PC-9 (cell line): ENCODE results near the gene VOPP1. TPM values are rescaled to one million over a fixed set of nuclear protein-coding genes. Genes with fewer than 3 reads are reported as not detected.

Experiments
- BruUV-seq: library from RNA; stranded (reverse); fragments of 400-500 nt; replicated peaks from 2 replicates; lab custom pipeline; 2021; lab: Mats Ljungman, UMichigan
- CTCF ChIA-PET: fragments of 300-600 bp; sonication (Branson Sonifier 250); formaldehyde crosslinking; loops from one replicate; lab custom pipeline; 2022; ENCODE audit warnings: antibody characterized with exemption; lab: Charles Lee
- POLR2A ChIA-PET: fragments of 300-600 bp; sonication (Branson Sonifier 250); formaldehyde crosslinking; loops from one replicate; lab custom pipeline; 2022; ENCODE audit warnings: antibody characterized with exemption; ENCODE audit not compliant: unreplicated experiment; lab: Charles Lee
- DNase-seq, 2 experiments: peaks; one replicate each; pipeline versions ENCODE4 v3.0.0 to v3.0.0-alpha.2; 2015 to 2022; ENCODE audit warnings: mixed read lengths in 1 of 2
- H2AFZ ChIP-seq: fragments of 200-600 bp; sonication (generic); 2 replicates; pipeline ENCODE4 v1.8.1; 2017; ENCODE audit warnings: antibody characterized with exemption
- H3F3A ChIP-seq: fragments of 200-600 bp; sonication (generic); 2 replicates; pipeline ENCODE4 v1.8.1; 2017; ENCODE audit warnings: antibody characterized with exemption, mild to moderate bottlenecking, low read depth; ENCODE audit not compliant: insufficient read depth
- H3K27ac ChIP-seq: fragments of 200-600 bp; sonication (generic); 2 replicates; pipeline ENCODE4 v1.6.1; 2016; ENCODE audit warnings: mixed run types
- H3K27me3 ChIP-seq: fragments of 200-600 bp; sonication (generic); 2 replicates; pipeline ENCODE4 v1.6.1; 2016; ENCODE audit warnings: low read depth, mixed run types; ENCODE audit not compliant: insufficient read depth
- H3K36me3 ChIP-seq: fragments of 200-600 bp; sonication (generic); 2 replicates; pipeline ENCODE4 v1.6.1; 2016; ENCODE audit warnings: low read depth, mixed run types
- H3K4me1 ChIP-seq: fragments of 200-600 bp; sonication (generic); replicated peaks from 2 replicates; pipeline ENCODE4 v1.6.1; 2016; ENCODE audit warnings: mixed run types; ENCODE audit not compliant: insufficient read depth
- H3K4me2 ChIP-seq: fragments of 200-600 bp; sonication (generic); 2 replicates; pipeline ENCODE4 v1.6.1; 2017; ENCODE audit warnings: mixed run types
- H3K4me3 ChIP-seq: fragments of 200-600 bp; sonication (generic); 2 replicates; pipeline ENCODE4 v1.6.1; 2016; ENCODE audit warnings: mixed run types
- H3K79me2 ChIP-seq: fragments of 200-600 bp; sonication (generic); 2 replicates; pipeline ENCODE4 v1.6.1; 2017; ENCODE audit warnings: low read depth, mixed run types
- H3K9me2 ChIP-seq: fragments of 200-600 bp; sonication (generic); 2 replicates; pipeline ENCODE4 v1.8.1; 2017; ENCODE audit warnings: mild to moderate bottlenecking; ENCODE audit not compliant: insufficient read depth
- H3K9me3 ChIP-seq: fragments of 200-600 bp; sonication (generic); 2 replicates; pipeline ENCODE4 v1.8.1; 2016; ENCODE audit warnings: low read depth; ENCODE audit not compliant: insufficient read depth
- H4K20me1 ChIP-seq: fragments of 200-600 bp; sonication (generic); 2 replicates; pipeline ENCODE4 v1.8.1; 2017; ENCODE audit not compliant: insufficient read depth
- EZH2 ChIP-seq: fragments of 200-600 bp; sonication (generic); IDR thresholded peaks from 2 replicates; pipeline ENCODE4 v1.8.0; 2017; ENCODE audit warnings: antibody characterized with exemption, low read depth
- intact Hi-C: fragments of 100-400 bp; cut with micrococcal nuclease; formaldehyde crosslinking; loops from one replicate; pipeline ENCODE4 v1.10.0; 2022; ENCODE audit not compliant: unreplicated experiment
- total RNA-seq: library from RNA; stranded (reverse); gene quantifications from 2 replicates; pipeline ENCODE4 v1.2.3, GENCODE V29; 2021
- TF ChIP-seq, protein P1 (sequence below): fragments of 200-600 bp; sonication (generic); conservative IDR thresholded peaks from 2 replicates; pipeline ENCODE4 v1.6.1; 2017; ENCODE audit warnings: mixed run types, antibody characterized with exemption, mild to moderate bottlenecking, moderate library complexity

VOPP1 gene
- total RNA-seq, 1 experiment from 2014 or later = 207 TPM

DNA sequence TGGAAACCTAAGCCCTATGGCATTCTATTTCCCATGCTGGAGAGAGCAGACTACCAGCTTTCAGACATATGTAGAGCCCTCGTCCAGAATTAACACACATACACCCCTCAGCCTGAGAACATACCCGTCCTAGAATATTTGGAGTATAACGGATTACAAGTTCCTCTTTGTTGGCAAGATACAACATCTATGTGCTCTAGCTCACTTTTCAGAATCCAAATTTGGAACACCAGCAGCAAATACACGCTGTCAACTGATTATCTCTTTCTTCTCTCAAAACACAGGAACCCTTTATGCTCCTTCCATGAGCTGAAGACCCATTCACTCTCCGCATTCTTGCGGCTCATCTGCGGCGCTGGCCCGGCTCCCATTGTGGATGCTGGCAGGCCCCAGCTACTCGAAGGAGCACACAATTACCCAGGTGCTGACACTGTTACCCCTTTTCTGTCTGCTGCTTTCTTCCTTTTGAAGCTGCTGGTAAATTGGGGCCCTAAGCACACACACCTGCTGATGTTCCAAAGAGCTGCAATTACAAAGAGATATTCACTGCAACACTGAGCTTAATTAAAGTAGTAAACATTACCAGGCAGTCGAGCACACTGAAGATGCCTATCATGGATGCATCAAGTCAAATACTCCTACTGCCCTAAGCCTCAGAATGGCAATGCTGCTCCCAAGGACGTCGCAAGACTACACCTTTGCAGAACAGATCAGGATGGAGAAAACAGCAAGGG is 70.0 kb downstream of the VOPP1 start:
- H2AFZ ChIP-seq = no peak overlapping the region
- peaks cover 20% of the 10 kb centered on the region; the same call in 1 of the 2 replicates for H3F3A ChIP-seq
- H3K36me3 ChIP-seq = peaks cover under 1% of the 10 kb centered on the region; the same call in 1 of the 2 replicates
- ChIA-PET POLR2A (interaction anchor here (0.9 kb wide), 1 partner anchor 99 kb away, joined by 4 read pairs; no protein-coding TSS in a partner anchor), CTCF (no interaction called here)
- TF ChIP-seq, protein P1, sequence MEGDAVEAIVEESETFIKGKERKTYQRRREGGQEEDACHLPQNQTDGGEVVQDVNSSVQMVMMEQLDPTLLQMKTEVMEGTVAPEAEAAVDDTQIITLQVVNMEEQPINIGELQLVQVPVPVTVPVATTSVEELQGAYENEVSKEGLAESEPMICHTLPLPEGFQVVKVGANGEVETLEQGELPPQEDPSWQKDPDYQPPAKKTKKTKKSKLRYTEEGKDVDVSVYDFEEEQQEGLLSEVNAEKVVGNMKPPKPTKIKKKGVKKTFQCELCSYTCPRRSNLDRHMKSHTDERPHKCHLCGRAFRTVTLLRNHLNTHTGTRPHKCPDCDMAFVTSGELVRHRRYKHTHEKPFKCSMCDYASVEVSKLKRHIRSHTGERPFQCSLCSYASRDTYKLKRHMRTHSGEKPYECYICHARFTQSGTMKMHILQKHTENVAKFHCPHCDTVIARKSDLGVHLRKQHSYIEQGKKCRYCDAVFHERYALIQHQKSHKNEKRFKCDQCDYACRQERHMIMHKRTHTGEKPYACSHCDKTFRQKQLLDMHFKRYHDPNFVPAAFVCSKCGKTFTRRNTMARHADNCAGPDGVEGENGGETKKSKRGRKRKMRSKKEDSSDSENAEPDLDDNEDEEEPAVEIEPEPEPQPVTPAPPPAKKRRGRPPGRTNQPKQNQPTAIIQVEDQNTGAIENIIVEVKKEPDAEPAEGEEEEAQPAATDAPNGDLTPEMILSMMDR = no peak
- no peak for TF ChIP-seq EZH2
- peaks cover 36% of the 10 kb centered on the region; the same call in 1 of the 2 replicates for H4K20me1 ChIP-seq
- H3K27ac ChIP-seq = no peak overlapping the region
- H3K79me2 ChIP-seq = peaks cover 73% of the 10 kb centered on the region
- no peaks in the 10 kb centered on the region for H3K27me3 ChIP-seq
- no TSS peak for BruUV-seq
- H3K4me3 ChIP-seq = no peak overlapping the region
- H3K4me2 ChIP-seq = no peak overlapping the region
- H3K9me2 ChIP-seq = no peaks in the 10 kb centered on the region
- no peaks in the 10 kb centered on the region for H3K9me3 ChIP-seq
- peaks cover 29% of the 10 kb centered on the region for H3K4me1 ChIP-seq
- DNase-seq = no peak
- intact Hi-C loops = loop anchor here (5.0 kb wide), 1 partner anchor 65 kb away; no protein-coding TSS in a partner anchor

- no peak overlapping the region for H3K27ac ChIP-seq
Measured at GRCh38 chr7:55501611-55502010, 70.7 kb downstream of the VOPP1 start.

GRCh38 chr7:55500117-55500756 is 72.1 kb downstream of the VOPP1 start:
- ChIA-PET POLR2A (no interaction called here), CTCF (no interaction called here)
- intact Hi-C loops = loop anchor here (5.0 kb wide), 1 partner anchor 63 kb away; no protein-coding TSS in a partner anchor
- Histone ChIP-seq H3K27me3 (no peaks in the 10 kb centered on the region), H3F3A (peaks cover 15% of the 10 kb centered on the region; the same call in 1 of the 2 replicates), H3K4me3 (no peak overlapping the region), H3K4me1 (peaks cover 12% of the 10 kb centered on the region), H2AFZ (no peak overlapping the region), H3K9me3 (no peaks in the 10 kb centered on the region), H3K79me2 (peaks cover 58% of the 10 kb centered on the region), H3K4me2 (no peak overlapping the region), H4K20me1 (peaks cover 36% of the 10 kb centered on the region; the same call in 1 of the 2 replicates), H3K27ac (no peak overlapping the region), H3K9me2 (no peaks in the 10 kb centered on the region), H3K36me3 (peaks cover 11% of the 10 kb centered on the region; the same call in 1 of the 2 replicates)
- TF ChIP-seq EZH2 = no peak
- TF ChIP-seq, protein P1 = no peak
- BruUV-seq = no TSS peak
- DNase-seq = no peak

More at GRCh38 chr7:55501611-55502010, 70.7 kb downstream of the VOPP1 start:
- DNase-seq = no peak
- Histone ChIP-seq H3K9me3 (no peaks in the 10 kb centered on the region), H3F3A (peaks cover 20% of the 10 kb centered on the region; the same call in 1 of the 2 replicates), H3K4me3 (no peak overlapping the region), H3K4me2 (no peak overlapping the region), H3K9me2 (no peaks in the 10 kb centered on the region), H4K20me1 (peaks cover 36% of the 10 kb centered on the region; the same call in 1 of the 2 replicates), H3K27me3 (no peaks in the 10 kb centered on the region), H3K79me2 (peaks cover 69% of the 10 kb centered on the region), H3K4me1 (peaks cover 25% of the 10 kb centered on the region), H2AFZ (no peak overlapping the region), H3K36me3 (peaks cover 7% of the 10 kb centered on the region; the same call in 1 of the 2 replicates)
- POLR2A ChIA-PET = interaction anchor here (0.6 to 0.9 kb wide), 2 partner anchors 100 to 670 kb away, joined by 4 to 5 read pairs; no protein-coding TSS in a partner anchor
- CTCF ChIA-PET = no interaction called here
- TF ChIP-seq, protein P1 = no peak
- TF ChIP-seq EZH2 = no peak
- BruUV-seq = no TSS peak
- intact Hi-C loops = loop anchor here (5.0 kb wide), 1 partner anchor 64 kb away; no protein-coding TSS in a partner anchor
